IMR-90 (cell line): Measurements from ENCODE around the gene RNF212. TPM values are rescaled to one million over a fixed set of nuclear protein-coding genes. Genes with fewer than 3 reads are reported as not detected.

ENCODE experiments used
- ATAC-seq: fragments of 200-7000 bp; cut with Tn5 transposase; 2 replicates; pipeline ENCODE4 v1.9.1; 2020; ENCODE audit warnings: low read depth, mild to moderate bottlenecking, moderate library complexity
- BruUV-seq: library from RNA; stranded (reverse); fragments of 400-500 nt; replicated peaks from 2 replicates; lab custom pipeline; 2021; lab: Mats Ljungman, UMichigan
- CTCF ChIA-PET: fragments of 300-600 bp; formaldehyde crosslinking; extraction: SDS; loops from one replicate; lab custom pipeline; 2021; ENCODE audit warnings: antibody characterized with exemption; lab: Yijun Ruan, JAX
- POLR2A ChIA-PET: fragments of 300-600 bp; sonication (Branson Sonifier 250); formaldehyde crosslinking; loops from one replicate; lab custom pipeline; 2022; ENCODE audit warnings: antibody characterized with exemption; ENCODE audit not compliant: unreplicated experiment; lab: Charles Lee
- DNase-seq: peaks from one replicate; pipeline ENCODE4 v3.0.0; 2013
- H2AFZ ChIP-seq: replicated peaks from 2 replicates; pipeline ENCODE3; 2013; ENCODE audit warnings: low read length, mild to moderate bottlenecking; ENCODE audit not compliant: poor library complexity
- H2AK5ac ChIP-seq: 2 replicates; pipeline ENCODE4 v1.6.1; 2013; ENCODE audit warnings: low read depth, low read length, inconsistent platforms
- H2AK9ac ChIP-seq: replicated peaks from 2 replicates; pipeline ENCODE3; 2013; ENCODE audit warnings: mild to moderate bottlenecking, low read depth, low read length, moderate library complexity; ENCODE audit not compliant: poor library complexity
- H2BK120ac ChIP-seq: 2 replicates; pipeline ENCODE4 v1.6.1; 2013; ENCODE audit warnings: low read depth, low read length, inconsistent platforms
- H2BK15ac ChIP-seq: 3 replicates; pipeline ENCODE4 v1.6.1; 2013; ENCODE audit warnings: low read depth, low read length, inconsistent platforms
- H2BK20ac ChIP-seq: 2 replicates; pipeline ENCODE4 v1.6.1; 2013; ENCODE audit warnings: low read depth, mild to moderate bottlenecking, inconsistent platforms, low read length, moderate library complexity
- H2BK5ac ChIP-seq: 2 replicates; pipeline ENCODE4 v1.6.1; 2013; ENCODE audit warnings: mild to moderate bottlenecking, low read depth, low read length, inconsistent platforms; ENCODE audit not compliant: poor library complexity, severe bottlenecking
- H3K14ac ChIP-seq: replicated peaks from 2 replicates; pipeline ENCODE4 v1.6.1; 2013; ENCODE audit warnings: low read depth, low read length, inconsistent platforms
- H3K18ac ChIP-seq: 2 replicates; pipeline ENCODE4 v1.6.1; 2013; ENCODE audit warnings: low read depth, low read length, control low read depth
- H3K23ac ChIP-seq: 2 replicates; pipeline ENCODE4 v1.6.1; 2013; ENCODE audit warnings: low read depth, low read length, inconsistent platforms
- H3K27ac ChIP-seq: 2 replicates; pipeline ENCODE4 v1.5.1; 2013; ENCODE audit warnings: mild to moderate bottlenecking, control low read depth, low read length; ENCODE audit not compliant: insufficient read depth
- H3K27me3 ChIP-seq: 2 replicates; pipeline ENCODE4 v1.6.1; 2013; ENCODE audit warnings: low read length; ENCODE audit not compliant: control insufficient read depth, insufficient read depth
- H3K36me3 ChIP-seq: 2 replicates; pipeline ENCODE4 v1.6.1; 2013; ENCODE audit warnings: low read length, mixed read lengths; ENCODE audit not compliant: control insufficient read depth, insufficient read depth
- H3K4ac ChIP-seq: 2 replicates; pipeline ENCODE4 v1.6.1; 2013; ENCODE audit warnings: low read depth, low read length, inconsistent platforms
- H3K4me1 ChIP-seq: 2 replicates; pipeline ENCODE4 v1.6.1; 2013; ENCODE audit warnings: low read length, mixed read lengths; ENCODE audit not compliant: control insufficient read depth, insufficient read depth
- H3K4me2 ChIP-seq: 2 replicates; pipeline ENCODE4 v1.6.1; 2013; ENCODE audit warnings: low read depth, mild to moderate bottlenecking, control low read depth, low read length, moderate library complexity
- H3K4me3 ChIP-seq: 2 replicates; pipeline ENCODE4 v1.5.1; 2013; ENCODE audit warnings: low read depth, mild to moderate bottlenecking, control low read depth, low read length, moderate library complexity; ENCODE audit not compliant: insufficient read depth
- H3K56ac ChIP-seq: 2 replicates; pipeline ENCODE4 v1.6.1; 2013; ENCODE audit warnings: low read length, inconsistent platforms; ENCODE audit not compliant: insufficient read depth; ENCODE audit errors: extremely low read depth
- H3K79me1 ChIP-seq, 2 experiments: 2 replicates each; pipeline ENCODE4 v1.6.1; 2013; ENCODE audit warnings: low read length in 2 of 2, inconsistent platforms in 1 of 2, low read depth in 1 of 2
- H3K9ac ChIP-seq: 2 replicates; pipeline ENCODE4 v1.6.1; 2013; ENCODE audit warnings: low read depth, low read length, control low read depth
- H3K9me1 ChIP-seq: 2 replicates; pipeline ENCODE4 v1.6.1; 2013; ENCODE audit warnings: low read length, inconsistent platforms; ENCODE audit not compliant: insufficient read depth
- H3K9me3 ChIP-seq: 2 replicates; pipeline ENCODE4 v1.6.1; 2013; ENCODE audit warnings: low read length; ENCODE audit not compliant: control insufficient read depth, insufficient read depth
- H4K20me1 ChIP-seq: 2 replicates; pipeline ENCODE4 v1.6.1; 2013; ENCODE audit warnings: low read length, inconsistent platforms; ENCODE audit not compliant: insufficient read depth
- H4K5ac ChIP-seq: 2 replicates; pipeline ENCODE4 v1.6.1; 2013; ENCODE audit warnings: mild to moderate bottlenecking, low read depth, low read length, control low read depth
- H4K8ac ChIP-seq, 2 experiments: 2 replicates each; pipeline ENCODE4 v1.6.1; 2013; ENCODE audit warnings: low read depth in 2 of 2, low read length in 2 of 2, control low read depth in 1 of 2, inconsistent platforms in 1 of 2
- H4K91ac ChIP-seq: 2 replicates; pipeline ENCODE4 v1.6.1; 2013; ENCODE audit warnings: low read depth, low read length, inconsistent platforms; ENCODE audit not compliant: insufficient read depth
- BHLHE40 ChIP-seq: fragments of 150-350 bp; IDR thresholded peaks from 2 replicates; pipeline ENCODE4 v1.6.1; 2016; ENCODE audit warnings: mild to moderate bottlenecking, low read depth, low read length
- CHD1 ChIP-seq: IDR thresholded peaks from 2 replicates; pipeline ENCODE4 v1.6.1; 2012; ENCODE audit warnings: low read depth, low read length, improper control_type of control experiment
- ELK1 ChIP-seq: fragments of 150-350 bp; IDR thresholded peaks from 2 replicates; pipeline ENCODE4 v1.6.1; 2016; ENCODE audit warnings: low read depth, mild to moderate bottlenecking, low read length, moderate library complexity, borderline replicate concordance
- MAZ ChIP-seq: IDR thresholded peaks from 2 replicates; pipeline ENCODE4 v1.6.1; 2012; ENCODE audit warnings: low read depth, mild to moderate bottlenecking, low read length, improper control_type of control experiment, moderate library complexity, borderline replicate concordance
- MXI1 ChIP-seq: IDR thresholded peaks from 2 replicates; pipeline ENCODE4 v1.6.1; 2012; ENCODE audit warnings: low read depth, mild to moderate bottlenecking, low read length, moderate library complexity, borderline replicate concordance
- POLR2A ChIP-seq: IDR thresholded peaks from 2 replicates; pipeline ENCODE4 v1.6.1; 2012; ENCODE audit warnings: mild to moderate bottlenecking, low read depth, low read length
- RCOR1 ChIP-seq: IDR thresholded peaks from 2 replicates; pipeline ENCODE4 v1.6.1; 2012; ENCODE audit warnings: mild to moderate bottlenecking, low read length, improper control_type of control experiment; ENCODE audit not compliant: insufficient replicate concordance
- WGBS, 2 experiments: methylation state at CpG; one replicate each; pipeline versions ENCODE4 v1.1.5 to v1.1.7; 2013; ENCODE audit warnings: missing lambda C conversion rate in 2 of 2; ENCODE audit not compliant: insufficient read length in 1 of 2; ENCODE audit errors: extremely low coverage in 2 of 2; 5-methylcytosine and 5-hydroxymethylcytosine counted together
- dilution Hi-C: fragments of 300-500 bp; cut with HindIII; formaldehyde crosslinking; loops from one replicate; pipeline ENCODE4 v1.14.3; 2018; ENCODE audit warnings: low sequenced_read_pairs; ENCODE audit not compliant: unreplicated experiment
- in situ Hi-C: fragments of 300-500 bp; cut with MboI; formaldehyde crosslinking; loops from 3 replicates; pipeline ENCODE4 v1.14.3; 2019; ENCODE audit warnings: low sequenced_read_pairs, inconsistent platforms, mixed read lengths
- intact Hi-C: fragments of 100-400 bp; cut with micrococcal nuclease; formaldehyde crosslinking; loops from 2 replicates; pipeline ENCODE4 v1.10.0; 2022
- polyA plus RNA-seq, 3 experiments: library from polyadenylated mRNA; depleted of rRNA; stranded (reverse); fragments of >200 nt; gene quantifications; 2 replicates each; pipeline ENCODE4 v1.2.3, GENCODE V29; 2012; ENCODE audit warnings: low replicate concordance in 1 of 3
- total RNA-seq: library from RNA; depleted of rRNA; stranded (reverse); fragments of >200 nt; gene quantifications from 2 replicates; pipeline ENCODE4 v1.2.3, GENCODE V29; 2012
- TF ChIP-seq, protein P1 (sequence below): conservative IDR thresholded peaks from 2 replicates; pipeline ENCODE4 v1.5.1; 2012; ENCODE audit warnings: mild to moderate bottlenecking, low read depth, low read length, improper control_type of control experiment

Gene RNF212
- total and polyA plus RNA-seq, 2 of the 4 experiments (the other 2 are of a cell fraction) = under 0.01 to 0.51 TPM

- peak overlapping the region; percentile 58; the same call in 1 of the 2 replicates for H3K14ac ChIP-seq
- no peak overlapping the region for H3K4me3 ChIP-seq
- H3K79me1 ChIP-seq = no peaks in the 10 kb centered on the region
- H3K18ac ChIP-seq = no peak overlapping the region; the same call in 1 of the 2 replicates
- peak overlapping the region; percentile 43; the same call in 1 of the 2 replicates for H3K9ac ChIP-seq
- H3K4me2 ChIP-seq = no peak overlapping the region; the same call in 1 of the 2 replicates
- peak overlapping the region; percentile 56 for H3K27ac ChIP-seq
- no peaks in the 10 kb centered on the region for H3K9me3 ChIP-seq
- peak overlapping the region; percentile 10 for H2BK5ac ChIP-seq
- H2BK15ac ChIP-seq = peak overlapping the region; percentile 81; the same call in 2 of the 3 replicates
- intact Hi-C loops = no loop called here
- 29% methylated on average over 12 of the region's 35 CpGs; no CpG with 5 or more reads in 1 of the 2 experiments for WGBS, 2 experiments
- H3K27me3 ChIP-seq = no peaks in the 10 kb centered on the region
- DNase-seq (peak; percentile 18), ATAC-seq (peak; percentile 79)
- peaks cover 10% of the 10 kb centered on the region for H3K4me1 ChIP-seq
- CTCF ChIA-PET = interaction anchor here (1.2 kb wide), 1 partner anchor 14 kb away, joined by 3 read pairs; no protein-coding TSS in a partner anchor
- H2AK5ac ChIP-seq = peak overlapping the region; percentile 85
- H2BK20ac ChIP-seq = peak overlapping the region; percentile 40; the same call in 1 of the 2 replicates
- H2AFZ ChIP-seq = peak overlapping the region; percentile 88
- TF ChIP-seq MXI1 (no peak), POLR2A (no peak), CHD1 (no peak), MAZ (no peak), BHLHE40 (no peak), ELK1 (no peak), RCOR1 (no peak)
- TF ChIP-seq, protein P1, sequence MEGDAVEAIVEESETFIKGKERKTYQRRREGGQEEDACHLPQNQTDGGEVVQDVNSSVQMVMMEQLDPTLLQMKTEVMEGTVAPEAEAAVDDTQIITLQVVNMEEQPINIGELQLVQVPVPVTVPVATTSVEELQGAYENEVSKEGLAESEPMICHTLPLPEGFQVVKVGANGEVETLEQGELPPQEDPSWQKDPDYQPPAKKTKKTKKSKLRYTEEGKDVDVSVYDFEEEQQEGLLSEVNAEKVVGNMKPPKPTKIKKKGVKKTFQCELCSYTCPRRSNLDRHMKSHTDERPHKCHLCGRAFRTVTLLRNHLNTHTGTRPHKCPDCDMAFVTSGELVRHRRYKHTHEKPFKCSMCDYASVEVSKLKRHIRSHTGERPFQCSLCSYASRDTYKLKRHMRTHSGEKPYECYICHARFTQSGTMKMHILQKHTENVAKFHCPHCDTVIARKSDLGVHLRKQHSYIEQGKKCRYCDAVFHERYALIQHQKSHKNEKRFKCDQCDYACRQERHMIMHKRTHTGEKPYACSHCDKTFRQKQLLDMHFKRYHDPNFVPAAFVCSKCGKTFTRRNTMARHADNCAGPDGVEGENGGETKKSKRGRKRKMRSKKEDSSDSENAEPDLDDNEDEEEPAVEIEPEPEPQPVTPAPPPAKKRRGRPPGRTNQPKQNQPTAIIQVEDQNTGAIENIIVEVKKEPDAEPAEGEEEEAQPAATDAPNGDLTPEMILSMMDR = no peak
- BruUV-seq = no TSS peak
- peak overlapping the region; percentile 72 for H3K4ac ChIP-seq
- no peaks in the 10 kb centered on the region for H3K36me3 ChIP-seq
- H4K91ac ChIP-seq = peak overlapping the region; percentile 81
- no peak overlapping the region for H3K56ac ChIP-seq
- dilution Hi-C loops = no loop called here
- H2BK120ac ChIP-seq = peak overlapping the region; percentile 76
- peak overlapping the region; percentile 91 for H2AK9ac ChIP-seq
- POLR2A ChIA-PET = no interaction called here
- H3K23ac ChIP-seq = peak overlapping the region; percentile 45; the same call in 1 of the 2 replicates
- no peaks in the 10 kb centered on the region for H4K20me1 ChIP-seq
- H4K5ac ChIP-seq = peak overlapping the region; percentile 60
- peak overlapping the region; percentile 59 to 70; a peak in 2 of 4 replicates for H4K8ac ChIP-seq
- in situ Hi-C loops = no loop called here
- H3K9me1 ChIP-seq = peaks cover 4% of the 10 kb centered on the region; the same call in 1 of the 2 replicates
These were observed 79.4 kb downstream of the RNF212 start for GRCh38 chr4:1033840-1034551.
